HAP-1 (cell line): ENCODE measurements around the gene FLRT1.
A peak's percentile ranks its signal among the peaks of the same experiment; 100 is the strongest.

Experiments
- DNase-seq, 2 experiments: peaks; one replicate each; pipeline ENCODE4 v3.0.0-alpha.2; 2016 to 2020; ENCODE audit warnings: low spot score in 2 of 2
- H3K27me3 ChIP-seq: fragments of 250-450 bp; sonication (Bioruptor Pico); 2 replicates; pipeline ENCODE4 v1.5.1; 2020; ENCODE audit warnings: low read depth, mild to moderate bottlenecking, moderate library complexity
- H3K36me3 ChIP-seq: fragments of 250-450 bp; sonication (Bioruptor Pico); replicated peaks from 2 replicates; pipeline ENCODE4 v1.5.1; 2020; ENCODE audit warnings: mild to moderate bottlenecking
- H3K4me1 ChIP-seq: fragments of 250-450 bp; sonication (Bioruptor Pico); 2 replicates; pipeline ENCODE4 v1.5.1; 2020; ENCODE audit warnings: mild to moderate bottlenecking
- H3K4me3 ChIP-seq: fragments of 250-450 bp; sonication (Bioruptor Pico); 2 replicates; pipeline ENCODE4 v1.5.1; 2020; ENCODE audit warnings: mild to moderate bottlenecking, moderate library complexity
- H3K9me3 ChIP-seq: fragments of 250-450 bp; sonication (Bioruptor Pico); 2 replicates; pipeline ENCODE4 v1.5.1; 2020; ENCODE audit warnings: mild to moderate bottlenecking, moderate library complexity
- in situ Hi-C: fragments of 300-500 bp; cut with MboI; formaldehyde crosslinking; loops from 3 replicates; pipeline ENCODE4 v1.14.3; 2020; ENCODE audit warnings: low sequenced_read_pairs, inconsistent platforms, mixed read lengths

The FLRT1 gene

DNA sequence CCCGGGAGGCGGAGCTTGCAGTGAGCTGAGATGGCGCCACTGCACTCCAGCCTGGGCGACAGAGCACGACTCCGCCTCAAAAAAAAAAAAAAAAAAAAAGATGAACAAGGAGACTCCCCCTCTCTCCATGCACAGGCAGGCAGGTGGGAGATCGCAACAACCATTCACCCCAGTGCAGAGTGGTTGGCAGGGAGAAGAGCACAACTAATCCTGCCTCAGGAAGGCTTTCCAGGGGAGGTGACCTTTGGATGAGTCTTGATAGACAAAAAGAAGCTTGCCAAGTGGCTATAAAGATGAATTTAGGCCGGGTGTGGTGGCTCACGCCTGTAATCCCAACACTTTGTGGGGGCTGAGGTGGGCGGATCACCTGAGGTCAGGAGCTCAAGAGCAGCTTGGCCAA, 30.0 kb downstream of the FLRT1 start:
- in situ Hi-C loops: no loop called here
- no peaks in the 10 kb centered on the region for H3K27me3 ChIP-seq

DNA sequence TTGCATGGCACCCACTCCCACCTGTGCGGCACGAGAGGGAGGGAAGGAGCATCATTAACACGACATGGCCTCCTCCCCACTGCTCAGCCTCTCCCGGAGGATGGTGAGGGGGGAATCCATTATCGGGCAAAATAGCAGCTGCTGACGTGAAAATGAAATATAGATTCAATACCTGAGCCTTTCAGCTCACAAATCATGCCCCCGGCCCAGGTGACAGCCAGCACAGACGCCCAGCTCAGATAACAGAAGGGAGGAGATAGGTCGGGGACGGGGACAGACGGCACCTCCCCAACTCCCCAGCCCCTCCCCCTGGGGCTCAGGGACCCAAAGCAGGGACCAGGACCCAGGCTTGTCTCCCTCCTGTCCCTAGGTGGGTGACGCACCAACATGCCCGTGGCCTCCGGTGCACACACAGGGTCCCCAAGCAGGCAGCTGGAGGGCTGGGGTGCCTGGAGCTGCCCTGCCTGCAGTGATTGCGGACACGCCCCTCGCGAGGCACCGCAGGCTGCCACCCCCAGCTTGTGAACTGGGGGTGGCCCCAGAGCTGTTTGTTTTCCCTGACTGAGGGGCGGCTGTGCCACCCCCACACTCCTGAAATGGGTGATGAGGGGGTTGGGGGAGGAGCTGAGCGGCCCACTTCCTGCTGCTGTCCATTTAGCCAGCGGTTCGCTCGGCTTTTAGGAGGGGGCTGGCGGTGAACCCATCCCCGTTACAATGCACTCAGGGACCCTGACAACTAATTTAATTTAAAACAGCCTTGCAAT, 31.7 kb downstream of the FLRT1 start:
- no peak for DNase-seq
- Histone ChIP-seq H3K9me3 (no peaks in the 10 kb centered on the region), H3K27me3 (no peaks in the 10 kb centered on the region), H3K36me3 (no peaks in the 10 kb centered on the region), H3K4me3 (no peak overlapping the region), H3K4me1 (no peaks in the 10 kb centered on the region)
- in situ Hi-C loops: no loop called here

More for the DNA sequence above, 30.0 kb downstream of the FLRT1 start:
- DNase-seq: no peak
- Histone ChIP-seq H3K4me1 (no peaks in the 10 kb centered on the region), H3K4me3 (no peak overlapping the region), H3K9me3 (no peaks in the 10 kb centered on the region), H3K36me3 (no peaks in the 10 kb centered on the region)

DNA sequence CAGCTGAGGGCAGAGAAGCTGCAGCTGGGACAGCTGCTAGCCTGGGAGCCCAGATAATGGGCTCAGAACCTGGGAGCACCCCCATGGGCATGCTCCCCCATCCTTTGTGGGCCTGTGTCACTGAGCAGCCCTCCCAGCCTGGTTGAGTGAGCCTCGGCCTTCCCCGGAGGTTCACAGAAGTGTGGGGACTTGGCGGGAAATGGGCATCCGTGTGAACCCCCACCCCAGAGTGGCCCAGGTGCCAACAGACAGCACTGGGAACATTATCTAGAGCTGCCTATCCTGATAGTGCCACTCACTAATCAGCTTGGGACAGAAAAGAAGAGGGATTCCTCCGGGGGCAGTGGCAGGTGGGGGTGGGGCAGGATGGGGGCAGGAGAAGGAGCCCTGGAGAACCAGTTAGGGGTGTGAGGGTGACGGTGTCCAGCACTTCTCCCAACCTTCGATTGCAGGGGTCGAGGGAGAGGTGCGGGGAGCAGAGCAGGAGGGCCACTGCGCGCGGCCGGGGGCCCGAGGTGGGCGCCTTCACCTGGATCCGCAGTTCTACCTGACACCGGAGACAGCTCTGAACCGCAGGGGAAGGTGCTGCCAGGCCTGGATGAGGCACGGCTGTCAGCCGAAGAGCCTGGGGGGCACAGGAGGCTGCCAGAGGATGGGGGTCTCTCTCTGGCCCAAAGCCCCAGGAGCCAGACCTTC, 33.1 kb downstream of the FLRT1 start:
- H3K36me3 ChIP-seq: no peaks in the 10 kb centered on the region
- no peak overlapping the region for H3K4me3 ChIP-seq
- in situ Hi-C loops: no loop called here
- H3K9me3 ChIP-seq: no peaks in the 10 kb centered on the region
- no peaks in the 10 kb centered on the region for H3K4me1 ChIP-seq
- DNase-seq: no peak
- no peaks in the 10 kb centered on the region for H3K27me3 ChIP-seq

DNA sequence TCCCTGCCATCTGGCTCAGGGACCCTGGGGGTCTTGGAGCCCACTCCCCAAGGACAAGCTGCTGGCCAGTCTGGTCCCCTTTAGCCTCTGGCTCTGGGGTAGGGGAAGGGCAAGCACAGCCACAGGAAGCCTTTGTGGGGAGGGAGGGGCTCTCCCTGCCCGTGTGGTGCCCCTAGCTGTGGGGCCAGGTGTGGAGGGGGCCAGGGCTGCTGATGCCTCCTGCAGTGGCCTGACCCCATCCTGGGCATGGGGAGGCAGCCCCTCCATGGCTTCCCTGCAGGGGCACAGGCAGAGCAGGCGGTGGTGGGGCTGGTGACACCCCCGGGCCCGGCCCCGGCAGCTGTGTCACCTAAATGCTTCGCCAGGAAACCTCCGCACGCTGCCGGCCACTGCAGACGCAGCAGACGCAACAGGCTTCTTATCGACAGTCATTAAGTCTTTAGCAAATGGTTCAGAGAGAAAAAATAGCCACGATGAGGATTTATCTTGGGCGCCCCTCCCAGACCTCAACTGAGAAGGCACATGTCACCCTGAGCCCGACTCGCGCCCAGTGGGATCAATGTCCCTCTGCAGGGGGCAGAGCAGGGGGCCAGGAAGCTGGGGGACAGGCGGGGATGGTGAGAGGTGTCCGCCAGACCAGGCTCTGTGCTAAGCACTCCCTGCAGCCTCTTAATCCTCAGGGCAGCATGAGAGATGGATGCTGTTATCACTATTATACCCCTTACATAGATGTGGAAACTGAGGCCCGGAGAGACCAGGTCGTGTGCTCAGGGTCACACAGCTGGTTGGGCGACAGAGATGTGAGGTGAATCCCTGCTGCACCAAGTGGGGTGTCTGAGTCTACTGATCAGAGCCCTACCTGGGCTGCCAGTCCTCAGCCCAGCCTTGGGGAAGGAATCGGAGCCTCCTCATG, 33.9 kb downstream of the FLRT1 start:
- no peaks in the 10 kb centered on the region for H3K4me1 ChIP-seq

DNA sequence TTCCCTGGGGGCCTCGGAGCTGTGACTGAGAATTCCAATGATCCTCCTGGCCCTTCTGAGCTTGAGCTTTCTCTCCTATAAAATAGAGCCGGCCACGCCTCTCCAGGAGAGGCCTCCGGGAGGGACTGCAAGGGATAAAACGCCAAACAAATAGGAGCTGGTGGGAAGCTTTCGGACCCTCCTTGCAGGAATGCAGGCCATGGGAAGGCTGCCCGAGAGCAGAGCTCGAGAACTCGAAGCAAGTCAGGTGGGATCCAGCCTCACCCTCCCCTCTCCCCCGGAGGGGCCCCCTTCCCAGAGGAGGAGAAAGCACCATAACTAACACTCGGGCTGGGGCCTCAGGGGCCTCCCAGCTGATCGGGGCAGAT, 34.6 kb downstream of the FLRT1 start:
- DNase-seq: peak; percentile 28 to 45
- H3K36me3 ChIP-seq: no peaks in the 10 kb centered on the region
- H3K9me3 ChIP-seq: no peaks in the 10 kb centered on the region
- no peaks in the 10 kb centered on the region for H3K27me3 ChIP-seq
- H3K4me1 ChIP-seq: no peaks in the 10 kb centered on the region
- in situ Hi-C loops: no loop called here
- no peak overlapping the region for H3K4me3 ChIP-seq

More for the DNA sequence above, 33.9 kb downstream of the FLRT1 start:
- Histone ChIP-seq H3K27me3 (no peaks in the 10 kb centered on the region), H3K9me3 (no peaks in the 10 kb centered on the region), H3K4me3 (no peak overlapping the region), H3K36me3 (no peaks in the 10 kb centered on the region)
- in situ Hi-C loops: no loop called here
- no peak for DNase-seq

DNA sequence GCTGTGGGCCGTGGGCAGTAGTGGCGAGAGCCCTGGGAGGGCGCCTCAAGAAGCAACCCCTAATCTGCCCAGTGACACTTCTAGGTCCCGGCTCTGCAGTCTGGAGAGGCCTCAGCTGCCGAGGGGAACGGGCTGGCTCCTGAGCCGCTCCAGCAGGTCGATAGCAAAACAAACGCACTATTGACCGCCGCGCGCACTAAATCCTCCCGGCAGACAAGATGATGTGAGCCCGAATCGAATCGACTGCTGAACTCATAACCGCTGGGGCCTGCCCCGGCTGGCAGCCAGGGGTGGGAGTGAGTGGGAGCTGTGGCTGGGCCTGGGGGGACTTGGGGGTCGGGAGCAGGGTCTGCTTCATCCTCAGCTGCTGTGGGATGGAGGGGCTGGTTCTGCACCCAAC, 36.1 kb downstream of the FLRT1 start:
- no peaks in the 10 kb centered on the region for H3K27me3 ChIP-seq
- H3K4me1 ChIP-seq: no peaks in the 10 kb centered on the region
- H3K9me3 ChIP-seq: no peaks in the 10 kb centered on the region
- in situ Hi-C loops: no loop called here
- no peak for DNase-seq
- H3K4me3 ChIP-seq: no peak overlapping the region
- no peaks in the 10 kb centered on the region for H3K36me3 ChIP-seq

DNA sequence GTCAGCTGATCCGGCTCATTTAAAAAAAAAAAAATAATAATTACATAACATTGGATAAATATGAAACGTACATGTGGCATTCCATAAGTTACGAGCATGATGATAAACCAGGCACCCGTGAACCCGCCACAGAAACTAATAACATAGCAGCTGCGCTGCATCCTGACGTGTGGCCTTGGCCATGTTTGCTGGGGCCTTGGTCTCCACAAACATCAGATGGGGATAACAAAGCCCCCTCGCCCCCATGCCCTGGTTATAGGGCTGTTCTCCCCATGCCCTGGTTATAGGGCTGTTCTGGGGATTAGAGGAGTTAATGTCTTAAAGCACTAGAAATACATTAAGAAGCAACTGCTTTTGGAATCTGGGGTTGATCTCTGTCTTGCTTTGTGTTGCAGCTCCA, 36.7 kb downstream of the FLRT1 start:
- in situ Hi-C loops: no loop called here
- Histone ChIP-seq H3K4me1 (no peaks in the 10 kb centered on the region), H3K36me3 (no peaks in the 10 kb centered on the region), H3K27me3 (no peaks in the 10 kb centered on the region), H3K9me3 (no peaks in the 10 kb centered on the region), H3K4me3 (no peak overlapping the region)
- no peak for DNase-seq

DNA sequence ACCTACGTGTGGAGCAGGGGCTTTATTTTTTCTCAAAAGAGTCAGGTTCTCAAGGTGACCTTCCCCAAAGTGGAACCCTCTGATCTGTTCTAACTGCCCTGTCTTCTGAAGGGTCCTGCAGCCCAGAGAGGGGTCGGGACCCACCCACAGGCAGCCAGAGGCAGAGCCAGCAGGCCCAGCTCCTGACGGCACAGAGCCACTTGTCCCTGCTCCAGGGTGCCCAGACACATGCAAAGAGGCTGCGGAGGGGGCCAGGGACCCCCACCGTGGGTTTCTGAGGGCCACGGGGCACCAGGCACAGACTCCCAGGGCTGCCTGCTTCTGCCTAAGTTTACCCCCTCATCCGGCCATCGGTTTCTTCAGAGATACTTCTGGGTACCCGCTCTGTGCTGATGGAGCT, 37.1 kb downstream of the FLRT1 start:
- Histone ChIP-seq H3K27me3 (no peaks in the 10 kb centered on the region), H3K36me3 (no peaks in the 10 kb centered on the region), H3K9me3 (no peaks in the 10 kb centered on the region), H3K4me1 (no peaks in the 10 kb centered on the region), H3K4me3 (no peak overlapping the region)
- no peak for DNase-seq
- in situ Hi-C loops: no loop called here

DNA sequence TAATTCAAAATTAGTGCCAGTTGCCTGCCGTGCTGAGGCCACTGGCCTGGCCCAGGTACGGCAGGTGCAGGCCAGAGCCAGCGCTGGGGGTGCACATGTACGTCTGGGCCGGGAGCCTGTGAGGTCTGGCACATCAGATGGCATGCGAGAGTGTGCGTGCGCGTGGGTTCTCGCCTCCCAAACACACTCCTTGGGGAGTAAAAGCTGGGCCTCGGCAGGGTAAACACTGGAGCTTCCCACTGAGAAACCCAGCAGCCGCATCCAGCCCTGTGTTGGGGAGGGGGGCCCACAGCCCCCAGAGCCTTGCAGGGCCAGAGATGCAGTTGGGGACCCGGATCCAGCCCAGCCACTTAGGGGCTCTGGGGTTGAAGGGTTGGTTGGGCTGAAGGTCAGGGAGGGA, 37.8 kb downstream of the FLRT1 start:
- H3K27me3 ChIP-seq: no peaks in the 10 kb centered on the region
- DNase-seq: no peak

DNA sequence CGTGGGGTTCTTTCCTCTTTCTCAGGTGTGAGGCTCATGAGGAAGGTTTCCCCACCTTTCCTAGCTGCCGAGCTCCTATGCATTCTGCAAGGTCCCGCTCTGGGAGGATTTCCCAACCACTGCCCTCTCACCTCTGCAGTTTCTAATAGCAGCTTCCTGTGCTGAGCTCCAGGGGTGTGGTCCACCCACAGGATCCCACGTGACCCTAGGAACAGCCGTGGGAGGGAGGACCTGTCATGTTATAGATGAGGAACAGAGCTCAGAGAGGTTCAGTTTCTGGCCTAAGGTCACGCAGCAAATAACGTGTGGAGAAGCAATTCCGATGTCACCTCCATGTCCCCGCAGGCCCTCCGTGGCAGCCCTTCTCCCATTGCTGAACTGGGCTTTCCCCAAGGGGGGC, 38.5 kb downstream of the FLRT1 start:
- no peak overlapping the region for H3K4me3 ChIP-seq
- no peaks in the 10 kb centered on the region for H3K27me3 ChIP-seq
- H3K4me1 ChIP-seq: no peaks in the 10 kb centered on the region
- in situ Hi-C loops: no loop called here
- no peaks in the 10 kb centered on the region for H3K9me3 ChIP-seq
- DNase-seq: no peak
- H3K36me3 ChIP-seq: no peaks in the 10 kb centered on the region

More for the DNA sequence above, 37.8 kb downstream of the FLRT1 start:
- Histone ChIP-seq H3K4me1 (no peaks in the 10 kb centered on the region), H3K9me3 (no peaks in the 10 kb centered on the region), H3K36me3 (no peaks in the 10 kb centered on the region), H3K4me3 (no peak overlapping the region)
- in situ Hi-C loops: no loop called here

DNA sequence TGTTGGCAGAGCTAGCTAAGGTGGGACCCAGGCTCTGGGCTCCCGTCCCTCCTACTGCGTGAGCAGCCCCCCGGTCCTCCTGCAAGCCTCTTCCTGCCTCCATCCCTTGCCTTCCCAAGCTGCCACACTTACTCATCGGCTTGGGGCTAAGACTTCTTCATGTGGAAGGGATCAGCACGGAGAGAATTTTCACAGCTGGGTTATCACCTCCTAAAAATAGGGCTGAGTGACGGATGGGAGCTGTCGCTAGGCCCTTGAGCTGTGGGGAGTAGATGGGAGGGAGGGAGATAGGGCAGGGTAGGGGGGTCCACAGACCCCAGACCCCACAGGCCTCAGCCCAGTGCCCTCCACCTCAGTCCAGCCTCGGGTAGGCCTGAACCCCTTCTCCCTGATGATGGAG, 41.0 kb downstream of the FLRT1 start:
- in situ Hi-C loops: no loop called here
- Histone ChIP-seq H3K36me3 (no peaks in the 10 kb centered on the region), H3K4me3 (no peak overlapping the region), H3K27me3 (no peaks in the 10 kb centered on the region), H3K9me3 (no peaks in the 10 kb centered on the region), H3K4me1 (no peaks in the 10 kb centered on the region)
- no peak for DNase-seq

DNA sequence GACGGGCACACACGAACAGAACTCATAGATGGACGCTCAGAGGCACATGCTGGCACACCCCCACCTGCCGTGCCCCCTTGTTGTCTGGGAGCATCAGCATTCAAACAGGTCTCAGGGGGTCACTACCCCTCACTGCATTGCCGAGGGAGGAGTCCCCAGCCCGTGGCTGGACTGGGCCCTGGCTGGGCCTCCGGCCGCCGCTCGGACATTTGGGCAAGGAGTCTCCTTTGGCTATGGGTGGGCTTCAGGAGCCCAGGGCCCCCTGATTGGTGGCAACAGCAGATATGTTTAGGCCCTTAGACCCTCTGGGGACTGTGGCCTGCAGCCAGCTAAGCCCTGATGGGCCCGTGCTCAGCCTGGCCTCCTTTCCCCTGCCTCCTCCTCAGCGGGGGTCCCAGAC, 41.9 kb downstream of the FLRT1 start:
- no peaks in the 10 kb centered on the region for H3K36me3 ChIP-seq
- no peak for DNase-seq
- no peaks in the 10 kb centered on the region for H3K9me3 ChIP-seq
- H3K4me3 ChIP-seq: no peak overlapping the region
- H3K27me3 ChIP-seq: no peaks in the 10 kb centered on the region
- in situ Hi-C loops: no loop called here
- no peaks in the 10 kb centered on the region for H3K4me1 ChIP-seq

DNA sequence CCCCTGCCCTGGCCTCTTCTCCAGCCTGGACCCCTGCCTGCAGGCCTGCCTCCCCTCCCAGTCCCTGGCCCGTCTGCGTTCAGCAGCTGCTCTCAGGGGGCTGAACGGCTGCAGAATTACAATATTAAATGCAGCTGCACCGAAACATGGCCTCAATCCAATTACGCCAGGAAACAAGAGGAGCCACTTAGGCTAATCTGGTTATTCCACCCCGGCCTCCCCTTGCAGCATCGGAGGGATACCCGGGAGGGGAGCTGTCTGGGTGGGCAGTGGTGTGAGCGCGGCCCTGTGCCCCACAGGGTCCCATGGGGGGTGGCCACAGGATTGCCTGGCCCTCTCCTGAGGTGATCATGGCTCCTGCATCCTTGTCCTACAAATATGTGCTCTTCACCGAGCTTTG, 42.6 kb downstream of the FLRT1 start:
- H3K27me3 ChIP-seq: no peaks in the 10 kb centered on the region
- no peak for DNase-seq
- H3K4me1 ChIP-seq: no peaks in the 10 kb centered on the region
- H3K36me3 ChIP-seq: no peaks in the 10 kb centered on the region
- in situ Hi-C loops: no loop called here
- no peak overlapping the region for H3K4me3 ChIP-seq
- no peaks in the 10 kb centered on the region for H3K9me3 ChIP-seq

DNA sequence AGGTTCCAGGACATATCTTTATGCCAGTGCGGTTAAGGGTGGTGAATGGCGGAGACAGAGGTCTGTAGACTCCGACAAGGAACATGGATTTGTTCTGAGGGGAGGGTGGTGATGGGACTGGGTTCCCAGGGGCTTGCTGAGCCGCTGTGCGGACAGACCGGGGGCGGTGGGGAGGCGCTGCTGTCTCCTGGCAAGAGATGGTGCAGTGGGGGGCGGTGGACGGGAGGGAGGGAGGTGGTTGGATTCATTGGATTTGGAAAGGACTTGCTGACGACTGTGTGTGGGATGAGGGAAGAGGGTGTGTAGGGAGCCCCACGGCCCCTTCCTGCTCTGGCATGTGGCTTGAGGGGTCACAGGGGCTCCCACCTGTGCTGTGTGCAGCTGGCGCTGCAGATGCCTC, 43.2 kb downstream of the FLRT1 start:
- H3K27me3 ChIP-seq: no peaks in the 10 kb centered on the region
- H3K4me3 ChIP-seq: no peak overlapping the region
- in situ Hi-C loops: no loop called here
- H3K9me3 ChIP-seq: no peaks in the 10 kb centered on the region
- DNase-seq: no peak
- H3K36me3 ChIP-seq: no peaks in the 10 kb centered on the region
- H3K4me1 ChIP-seq: no peaks in the 10 kb centered on the region
